Left ventricle myocardium superior (tissue), 1 donor: ENCODE data around the gene TARBP2. TPM values are rescaled to one million over a fixed set of nuclear protein-coding genes. Genes with fewer than 3 reads are reported as not detected.
"Not testable (repeated sequence)": the region's sequence is repeated elsewhere in the genome, so short reads cannot be mapped to it uniquely, and the experiment has no call there.

Source experiments
- ATAC-seq: fragments of 200-7000 bp; cut with Tn5 transposase; one replicate; pipeline ENCODE4 v1.9.1; 2020; ENCODE audit warnings: mild to moderate bottlenecking, moderate library complexity
- DNase-seq: peaks from one replicate; pipeline ENCODE4 v3.0.0-alpha.2; 2020
- intact Hi-C: fragments of 100-400 bp; cut with micrococcal nuclease; formaldehyde crosslinking; loops from one replicate; pipeline ENCODE4 v1.11.0; 2022
- total RNA-seq: library from RNA; stranded (reverse); fragmentation: NEBNext Ultra II Directional; extraction: Animal tissue kit (Norgen Biotek cat#: 25700); gene quantifications from one replicate; pipeline ENCODE4 v1.2.1, GENCODE V29; 2021
- donor health status: DM: no; HTN: yes; CAD: no; lungs with severe emphysema.

TARBP2 gene
- total RNA-seq, 1 donor from 2014 or later = 10.1 TPM

DNA sequence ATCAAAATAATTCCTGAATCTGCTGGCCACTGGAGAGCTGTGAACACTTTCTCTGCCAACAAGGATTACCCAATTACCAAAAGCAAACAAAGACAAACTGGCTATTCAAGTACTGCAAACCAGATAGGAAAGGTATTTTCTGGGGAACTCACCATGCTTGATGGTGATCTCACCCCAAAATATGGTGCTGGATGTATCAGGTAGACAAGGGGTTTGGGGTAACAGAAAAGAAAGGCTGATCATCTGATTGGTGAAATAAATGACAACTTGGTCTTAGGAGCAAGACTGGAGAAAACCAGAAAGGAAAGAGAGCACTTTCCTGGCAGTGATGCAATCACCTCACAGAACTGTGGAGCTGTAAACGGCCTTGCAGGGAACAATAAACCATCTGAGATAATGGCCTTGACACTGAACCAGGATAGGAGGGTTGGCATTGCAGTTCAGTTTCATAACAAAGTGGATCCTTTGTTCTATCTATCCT, 37.2 kb downstream of the TARBP2 start:
- intact Hi-C loops = no loop called here
- DNase-seq (no peak), ATAC-seq (peak; percentile 79)

DNA sequence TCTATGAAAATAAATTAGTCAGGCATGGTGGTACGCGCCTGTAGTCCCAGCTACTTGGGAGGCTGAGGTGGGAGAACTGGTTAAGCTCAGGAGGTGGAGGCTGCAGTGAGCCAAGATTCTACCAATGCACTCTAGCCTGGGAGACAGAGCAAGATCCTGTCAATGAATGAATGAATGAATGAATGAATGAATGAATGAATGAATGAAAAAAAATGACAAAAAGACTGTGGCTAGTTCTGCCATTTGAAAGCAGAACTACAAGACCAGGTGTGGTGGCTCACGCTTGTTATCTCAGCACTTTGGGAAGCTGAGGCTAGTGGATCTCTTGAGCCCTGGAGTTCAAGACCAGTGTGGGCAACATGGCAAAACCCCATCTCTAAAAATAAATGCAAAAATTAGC, 38.4 kb downstream of the TARBP2 start:
- DNase-seq = no peak
- intact Hi-C loops = no loop called here
- ATAC-seq = no peak

DNA sequence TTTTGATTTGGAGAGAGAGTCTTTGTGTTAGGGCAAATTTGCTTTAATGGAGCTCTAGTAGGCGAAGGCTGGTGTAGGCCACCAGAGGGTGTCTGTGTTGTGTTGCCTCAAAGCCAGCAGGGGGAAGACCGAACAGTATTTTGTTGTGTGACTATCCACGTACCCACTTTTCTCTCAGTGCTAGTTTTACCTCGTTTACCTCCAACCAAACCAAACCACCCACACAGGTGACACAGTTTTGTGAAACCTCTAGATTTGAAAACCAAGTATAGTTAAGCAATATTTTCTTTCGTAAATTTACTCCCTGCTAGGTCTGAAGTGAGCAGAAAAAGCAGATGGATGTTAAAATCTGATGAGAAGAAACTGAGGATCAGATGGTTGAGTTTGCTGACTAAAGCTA, 42.5 kb downstream of the TARBP2 start:
- intact Hi-C loops = loop anchor here (5.0 kb wide), 1 partner anchor 134 kb away; the partner anchor contains the start of gene ATP5MC2
- peak; percentile 91 for ATAC-seq
- peak; percentile 61 for DNase-seq

DNA sequence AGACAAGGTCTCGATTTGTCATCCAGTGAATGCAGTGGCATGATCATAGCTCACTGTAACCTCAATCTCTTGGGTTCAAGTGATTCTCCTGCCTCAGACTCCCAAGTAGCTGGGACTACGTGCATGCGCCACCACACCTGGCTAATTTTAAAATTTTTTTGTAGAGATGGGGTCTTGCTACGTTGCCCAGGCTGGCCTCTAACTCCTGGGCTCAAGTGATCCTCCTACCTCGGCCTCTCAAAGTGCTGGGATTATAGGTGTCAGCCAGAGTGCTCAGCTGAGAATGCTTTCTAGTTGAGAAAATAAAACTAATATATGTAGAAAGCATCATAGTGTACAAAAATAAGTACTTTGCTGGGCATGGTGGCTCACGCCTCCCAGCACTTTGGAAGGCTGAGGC, 47.3 kb downstream of the TARBP2 start:
- intact Hi-C loops, DNase-seq, ATAC-seq: not testable (repeated sequence)

DNA sequence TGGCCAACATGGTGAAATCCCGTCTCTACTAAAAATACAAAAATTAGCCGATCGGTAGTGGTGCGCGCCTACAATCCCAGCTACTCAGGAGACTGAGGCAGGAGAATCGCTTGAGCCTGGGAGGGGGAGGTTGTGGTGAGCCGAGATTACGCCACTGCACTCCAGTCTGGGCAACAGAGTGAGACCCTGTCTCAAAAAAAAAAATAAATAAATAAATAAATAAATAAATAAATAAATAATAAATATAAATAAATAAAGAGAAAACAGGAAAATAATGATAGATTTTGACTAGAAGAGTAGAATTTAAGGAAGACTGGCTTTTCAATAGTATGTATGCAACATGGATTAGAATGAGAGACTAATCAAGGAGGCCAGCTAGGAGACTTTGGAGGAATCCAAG, 49.0 kb downstream of the TARBP2 start:
- ATAC-seq, intact Hi-C loops, DNase-seq: not testable (repeated sequence)

DNA sequence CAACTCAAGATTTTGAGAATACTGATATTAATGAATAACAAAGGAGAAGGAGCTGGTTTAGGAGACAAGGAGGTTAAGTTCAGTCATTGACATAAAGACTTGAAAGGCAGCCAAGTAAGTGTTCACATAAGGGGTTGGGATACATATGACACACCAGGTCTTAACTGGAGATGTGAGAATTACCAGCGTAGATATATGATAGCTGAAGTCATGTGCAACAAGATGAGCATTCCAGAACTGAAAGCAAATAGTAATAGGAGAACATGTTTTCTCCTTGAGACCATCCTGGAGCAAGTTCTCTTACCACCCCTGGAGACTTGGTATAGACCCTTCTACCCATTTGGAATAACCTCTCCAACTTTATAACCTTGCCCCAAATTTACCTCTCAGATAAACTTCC, 49.5 kb downstream of the TARBP2 start:
- DNase-seq (no peak), ATAC-seq (no peak)
- intact Hi-C loops = no loop called here

DNA sequence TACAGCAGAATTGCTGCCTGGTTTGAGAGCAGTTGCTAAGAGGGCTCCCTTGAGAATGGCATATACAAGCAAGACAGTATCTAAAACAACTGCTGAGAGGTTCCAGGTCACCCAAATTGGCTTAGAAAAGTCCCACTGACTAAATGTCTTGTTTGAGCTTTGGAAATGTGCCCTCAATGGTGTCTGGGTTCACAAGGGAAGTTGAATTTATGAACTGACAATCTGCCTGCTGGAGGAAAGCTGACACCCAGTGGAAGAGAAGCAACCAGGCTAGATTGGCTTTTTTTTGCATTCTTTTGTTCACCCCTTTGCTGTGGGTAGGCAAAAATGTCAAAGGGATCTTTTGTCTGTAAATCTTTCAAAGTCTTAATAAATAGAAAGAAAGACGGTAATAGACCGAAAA, 50.8 kb downstream of the TARBP2 start:
- intact Hi-C loops = no loop called here
- DNase-seq = no peak
- ATAC-seq = no peak

DNA sequence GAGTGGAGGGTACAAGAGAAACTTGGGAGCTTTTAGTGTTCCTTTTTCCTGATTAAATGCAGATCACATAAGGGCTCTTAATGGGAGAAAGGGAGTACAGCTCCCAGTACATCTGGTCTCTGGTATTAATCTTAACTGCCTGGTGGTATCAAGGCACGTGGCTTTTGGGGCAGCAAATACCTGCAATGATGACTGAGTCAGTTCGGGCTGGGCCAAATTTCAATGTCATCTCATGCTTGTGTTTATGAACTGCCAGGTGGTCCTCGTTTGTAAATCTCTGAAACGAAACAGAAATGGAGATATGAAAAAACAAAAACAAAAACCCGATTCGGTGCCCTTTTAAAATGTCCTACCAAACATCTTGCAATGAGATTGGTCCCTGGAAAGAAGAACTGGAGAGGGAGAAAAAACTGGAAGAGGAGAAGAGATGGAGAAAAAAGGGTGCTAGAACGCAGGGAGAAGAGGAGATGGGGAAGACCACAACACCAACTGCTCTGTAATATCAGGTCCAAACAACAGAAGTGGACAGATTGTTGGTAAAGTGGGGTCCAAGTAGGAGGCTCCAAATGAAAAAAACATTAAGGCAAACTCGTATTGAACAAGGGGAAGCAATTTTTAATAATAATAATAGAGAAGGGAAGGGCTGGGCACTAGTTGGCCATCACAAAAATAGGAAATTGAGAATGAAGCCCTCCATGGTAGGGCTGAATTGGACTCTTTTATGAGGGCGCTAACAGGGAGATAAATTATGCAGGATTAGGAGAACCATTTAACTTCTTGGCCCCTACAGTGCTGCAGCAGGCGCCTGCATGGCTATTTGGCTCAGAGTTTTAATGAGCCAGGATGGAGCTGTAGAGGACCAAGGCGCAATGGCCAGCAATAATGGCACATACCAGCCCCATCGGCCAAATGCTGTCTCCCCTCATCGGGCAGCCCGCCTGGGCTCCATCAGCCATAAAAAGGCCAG, 51.6 kb downstream of the TARBP2 start:
- DNase-seq = no peak

More for the DNA sequence above, 51.6 kb downstream of the TARBP2 start:
- intact Hi-C loops = no loop called here
- no peak for ATAC-seq

Other genes with a start within 250 kb of the TARBP2 start
- 0.17 TPM for gene ESPL1, start 233.0 kb upstream of the TARBP2 start, total RNA-seq
- 374 TPM for gene PFDN5, start 205.7 kb upstream of the TARBP2 start, total RNA-seq
- gene MYG1, start 201.6 kb upstream of the TARBP2 start, total RNA-seq = 42.5 TPM
- gene AAAS, start 179.7 kb upstream of the TARBP2 start, total RNA-seq = 39.4 TPM
- gene SP7, start 164.9 kb upstream of the TARBP2 start, total RNA-seq = not detected
- gene SP1, start 121.1 kb upstream of the TARBP2 start, total RNA-seq = 30.1 TPM
- not detected for gene AMHR2, start 77.4 kb upstream of the TARBP2 start, total RNA-seq
- gene PRR13, start 59.5 kb upstream of the TARBP2 start, total RNA-seq = 56.1 TPM
- 557 TPM for gene PCBP2, start 49.2 kb upstream of the TARBP2 start, total RNA-seq
- gene MAP3K12, start 1.8 kb upstream of the TARBP2 start, total RNA-seq = 4.2 TPM
- gene NPFF, start 6.2 kb downstream of the TARBP2 start, total RNA-seq = not detected
- 37.7 TPM for gene ATF7, start 125.1 kb downstream of the TARBP2 start, total RNA-seq
- gene ATP5MC2, start 174.8 kb downstream of the TARBP2 start, total RNA-seq = 623 TPM
- gene CALCOCO1, start 226.2 kb downstream of the TARBP2 start, total RNA-seq = 210 TPM